ENCODE results near the gene AGMO.

GRCh38 chr7:15485998-15486397, 75.8 kb downstream of the AGMO start:
- TF ChIP-seq ELK1 (IDR thresholded peaks at IDR 0.05; ENCODE audit: low read depth, low read length) = no peak
- no peak for TF ChIP-seq CHD2 (IDR thresholded peaks at IDR 0.05; ENCODE audit: low read length, partially characterized antibody)
